Inflammatory macrophage (primary cell): ENCODE measurements around the gene FBXL15.

ENCODE experiments used
- DNase-seq, 2 donors: peaks; one replicate each; pipeline ENCODE4 v3.0.0-alpha.2; 2020 to 2022
- total RNA-seq, 18 experiments: gene quantifications; one replicate each; lab custom pipeline; 2026; ENCODE audit warnings: mixed read lengths in 6 of 18, inconsistent platforms in 2 of 18; lab: John Stamatoyannopoulos, UW

FBXL15 gene
- 6.7 to 27.9 (median 12.8) reads per million in 18 experiments for total RNA-seq

GRCh38 chr10:102420714-102421506 lies at the start of gene FBXL15:
TSS of gene FBXL15 (plus strand) at chr10:102420836. CDS start at chr10:102421130, 294 bp downstream.
- DNase-seq, result peak; percentile 99

- no peak for DNase-seq
Observed at GRCh38 chr10:102371295-102371694, 49.3 kb upstream of the FBXL15 start.

- DNase-seq, result no peak
Observed at GRCh38 chr10:102375250-102375649, 45.4 kb upstream of the FBXL15 start.

GRCh38 chr10:102375867-102376266 lies 44.8 kb upstream of the FBXL15 start:
- no peak for DNase-seq

GRCh38 chr10:102376901-102377300 lies 43.7 kb upstream of the FBXL15 start:
- DNase-seq, result no peak

GRCh38 chr10:102379383-102379782 lies 41.3 kb upstream of the FBXL15 start:
- DNase-seq, result no peak

GRCh38 chr10:102381983-102382382 lies 38.7 kb upstream of the FBXL15 start:
- DNase-seq, result no peak

- DNase-seq, result no peak
Observed at GRCh38 chr10:102382871-102383270, 37.8 kb upstream of the FBXL15 start.

- DNase-seq, result no peak
Observed at GRCh38 chr10:102384053-102384452, 36.6 kb upstream of the FBXL15 start.

GRCh38 chr10:102384606-102385429 lies 35.8 kb upstream of the FBXL15 start:
- DNase-seq, result peak in 1 of 2 donors; percentile 23

- no peak for DNase-seq
Observed at GRCh38 chr10:102389894-102390293, 30.7 kb upstream of the FBXL15 start.

- no peak for DNase-seq
Observed at GRCh38 chr10:102392306-102392705, 28.3 kb upstream of the FBXL15 start.

- no peak for DNase-seq
Observed at GRCh38 chr10:102393411-102394078, 27.1 kb upstream of the FBXL15 start.

GRCh38 chr10:102394079-102394800 lies 26.4 kb upstream of the FBXL15 start:
- peak; percentile 93 to 96 for DNase-seq

GRCh38 chr10:102394801-102395399 lies 25.7 kb upstream of the FBXL15 start:
- DNase-seq, result peak; percentile 6 to 40

GRCh38 chr10:102395400-102396316 lies 25.0 kb upstream of the FBXL15 start, which contains the start of gene NFKB2:
TSS of gene NFKB2 (plus strand) at chr10:102395705. CDS start at chr10:102395960, 255 bp downstream.
- peak; percentile 91 to 92 for DNase-seq

- no peak for DNase-seq
Observed at GRCh38 chr10:102396317-102396650, 24.4 kb upstream of the FBXL15 start.

GRCh38 chr10:102396730-102397151 lies 23.9 kb upstream of the FBXL15 start:
- DNase-seq, result no peak

- no peak for DNase-seq
Observed at GRCh38 chr10:102397222-102398171, 23.1 kb upstream of the FBXL15 start.
